ENCODE data around the gene PLA2G15. TPM values are rescaled to one million over a fixed set of nuclear protein-coding genes. Genes with fewer than 3 reads are reported as not detected.

PLA2G15 gene
- total and polyA plus RNA-seq, 2 of the 13 experiments (the other 11 are each of a cell fraction or from before 2014, with no cell fraction given) = 14.4 to 23.7 TPM

DNA sequence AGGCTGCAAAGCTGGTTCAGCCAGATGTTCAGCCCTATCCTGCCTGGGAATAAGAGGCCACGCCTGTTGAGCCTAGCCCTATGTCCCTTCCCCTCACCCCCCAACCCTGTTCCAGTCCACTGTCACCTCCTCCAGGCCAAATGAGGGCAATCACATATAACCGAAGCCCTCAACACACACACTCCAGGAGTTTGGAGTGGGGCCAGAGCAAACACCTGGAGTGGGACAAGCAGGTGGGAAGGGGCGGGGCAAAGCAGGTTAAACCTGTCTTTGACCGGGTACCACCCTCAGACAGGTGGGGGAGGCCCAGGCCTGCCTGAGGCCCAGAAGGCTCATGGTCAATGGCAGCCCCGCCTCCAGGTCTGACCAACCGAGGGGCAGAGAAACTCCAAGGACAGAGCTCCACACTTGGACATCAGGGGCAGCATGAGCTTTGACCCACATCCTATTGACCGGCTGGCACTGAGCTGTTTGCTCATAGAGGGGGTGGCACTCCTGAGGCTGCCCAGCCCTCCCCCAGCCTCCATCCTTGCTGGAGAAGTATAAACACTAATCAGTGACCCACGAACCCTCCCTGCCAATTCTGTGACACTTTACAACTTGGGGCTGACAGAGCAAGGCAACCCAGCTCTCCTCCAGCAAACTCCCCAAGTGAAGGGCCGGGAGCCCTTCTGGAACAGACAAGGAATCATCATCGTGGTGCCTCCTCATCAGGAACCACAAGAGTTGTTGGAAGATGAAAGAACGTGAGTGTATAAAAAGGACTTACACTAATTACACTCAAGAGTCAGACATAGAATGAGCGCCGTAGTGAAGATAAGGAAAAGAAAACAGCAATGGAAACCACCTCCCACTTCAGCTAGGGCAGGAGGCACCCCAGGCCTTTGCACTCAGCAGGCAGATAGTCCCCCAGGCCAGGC lies 10.7 kb upstream of the PLA2G15 start (continued):
- TF ChIP-seq, protein P1, sequence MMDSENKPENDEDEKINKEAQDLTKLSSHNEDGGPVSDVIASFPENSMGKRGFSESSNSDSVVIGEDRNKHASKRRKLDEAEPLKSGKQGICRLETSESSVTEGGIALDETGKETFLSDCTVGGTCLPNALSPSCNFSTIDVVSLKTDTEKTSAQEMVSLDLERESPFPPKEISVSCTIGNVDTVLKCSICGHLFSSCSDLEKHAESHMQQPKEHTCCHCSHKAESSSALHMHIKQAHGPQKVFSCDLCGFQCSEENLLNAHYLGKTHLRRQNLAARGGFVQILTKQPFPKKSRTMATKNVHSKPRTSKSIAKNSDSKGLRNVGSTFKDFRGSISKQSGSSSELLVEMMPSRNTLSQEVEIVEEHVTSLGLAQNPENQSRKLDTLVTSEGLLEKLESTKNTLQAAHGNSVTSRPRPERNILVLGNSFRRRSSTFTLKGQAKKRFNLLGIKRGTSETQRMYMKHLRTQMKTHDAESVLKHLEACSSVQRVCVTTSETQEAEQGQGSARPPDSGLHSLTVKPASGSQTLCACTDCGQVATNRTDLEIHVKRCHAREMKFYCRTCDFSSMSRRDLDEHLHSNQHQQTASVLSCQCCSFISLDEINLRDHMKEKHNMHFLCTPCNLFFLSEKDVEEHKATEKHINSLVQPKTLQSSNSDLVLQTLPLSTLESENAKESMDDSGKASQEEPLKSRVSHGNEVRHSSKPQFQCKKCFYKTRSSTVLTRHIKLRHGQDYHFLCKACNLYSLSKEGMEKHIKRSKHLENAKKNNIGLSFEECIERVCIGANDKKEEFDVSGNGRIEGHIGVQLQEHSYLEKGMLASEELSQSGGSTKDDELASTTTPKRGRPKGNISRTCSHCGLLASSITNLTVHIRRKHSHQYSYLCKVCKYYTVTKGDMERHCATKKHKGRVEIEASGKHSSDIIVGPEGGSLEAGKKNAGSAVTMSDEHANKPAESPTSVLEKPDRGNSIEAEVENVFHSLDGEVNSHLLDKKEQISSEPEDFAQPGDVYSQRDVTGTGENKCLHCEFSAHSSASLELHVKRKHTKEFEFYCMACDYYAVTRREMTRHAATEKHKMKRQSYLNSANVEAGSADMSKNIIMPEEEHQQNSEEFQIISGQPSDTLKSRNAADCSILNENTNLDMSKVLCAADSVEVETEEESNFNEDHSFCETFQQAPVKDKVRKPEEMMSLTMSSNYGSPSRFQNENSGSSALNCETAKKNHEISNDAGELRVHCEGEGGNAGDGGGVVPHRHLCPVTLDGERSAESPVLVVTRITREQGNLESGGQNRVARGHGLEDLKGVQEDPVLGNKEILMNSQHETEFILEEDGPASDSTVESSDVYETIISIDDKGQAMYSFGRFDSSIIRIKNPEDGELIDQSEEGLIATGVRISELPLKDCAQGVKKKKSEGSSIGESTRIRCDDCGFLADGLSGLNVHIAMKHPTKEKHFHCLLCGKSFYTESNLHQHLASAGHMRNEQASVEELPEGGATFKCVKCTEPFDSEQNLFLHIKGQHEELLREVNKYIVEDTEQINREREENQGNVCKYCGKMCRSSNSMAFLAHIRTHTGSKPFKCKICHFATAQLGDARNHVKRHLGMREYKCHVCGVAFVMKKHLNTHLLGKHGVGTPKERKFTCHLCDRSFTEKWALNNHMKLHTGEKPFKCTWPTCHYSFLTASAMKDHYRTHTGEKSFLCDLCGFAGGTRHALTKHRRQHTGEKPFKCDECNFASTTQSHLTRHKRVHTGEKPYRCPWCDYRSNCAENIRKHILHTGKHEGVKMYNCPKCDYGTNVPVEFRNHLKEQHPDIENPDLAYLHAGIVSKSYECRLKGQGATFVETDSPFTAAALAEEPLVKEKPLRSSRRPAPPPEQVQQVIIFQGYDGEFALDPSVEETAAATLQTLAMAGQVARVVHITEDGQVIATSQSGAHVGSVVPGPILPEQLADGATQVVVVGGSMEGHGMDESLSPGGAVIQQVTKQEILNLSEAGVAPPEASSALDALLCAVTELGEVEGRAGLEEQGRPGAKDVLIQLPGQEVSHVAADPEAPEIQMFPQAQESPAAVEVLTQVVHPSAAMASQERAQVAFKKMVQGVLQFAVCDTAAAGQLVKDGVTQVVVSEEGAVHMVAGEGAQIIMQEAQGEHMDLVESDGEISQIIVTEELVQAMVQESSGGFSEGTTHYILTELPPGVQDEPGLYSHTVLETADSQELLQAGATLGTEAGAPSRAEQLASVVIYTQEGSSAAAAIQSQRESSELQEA (CRISPR knock-in tag; IDR thresholded peaks at IDR 0.05; ENCODE audit: not compliant biosample characterization) = peak; percentile 78
- TF ChIP-seq, protein P2, sequence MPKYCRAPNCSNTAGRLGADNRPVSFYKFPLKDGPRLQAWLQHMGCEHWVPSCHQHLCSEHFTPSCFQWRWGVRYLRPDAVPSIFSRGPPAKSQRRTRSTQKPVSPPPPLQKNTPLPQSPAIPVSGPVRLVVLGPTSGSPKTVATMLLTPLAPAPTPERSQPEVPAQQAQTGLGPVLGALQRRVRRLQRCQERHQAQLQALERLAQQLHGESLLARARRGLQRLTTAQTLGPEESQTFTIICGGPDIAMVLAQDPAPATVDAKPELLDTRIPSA (CRISPR knock-in tag; IDR thresholded peaks at IDR 0.05; ENCODE audit: borderline replicate concordance) = no peak; the same call in 1 of the 2 replicates
- TF ChIP-seq MIER3 (CRISPR knock-in tag; IDR thresholded peaks at IDR 0.05; ENCODE audit: borderline replicate concordance) = peak; percentile 37; the same call in 1 of the 2 replicates
- TF ChIP-seq FIP1L1 (IDR thresholded peaks at IDR 0.05; ENCODE audit: borderline replicate concordance, insufficient read depth, low read depth, low read length) = no peak
- TF ChIP-seq, protein P3, sequence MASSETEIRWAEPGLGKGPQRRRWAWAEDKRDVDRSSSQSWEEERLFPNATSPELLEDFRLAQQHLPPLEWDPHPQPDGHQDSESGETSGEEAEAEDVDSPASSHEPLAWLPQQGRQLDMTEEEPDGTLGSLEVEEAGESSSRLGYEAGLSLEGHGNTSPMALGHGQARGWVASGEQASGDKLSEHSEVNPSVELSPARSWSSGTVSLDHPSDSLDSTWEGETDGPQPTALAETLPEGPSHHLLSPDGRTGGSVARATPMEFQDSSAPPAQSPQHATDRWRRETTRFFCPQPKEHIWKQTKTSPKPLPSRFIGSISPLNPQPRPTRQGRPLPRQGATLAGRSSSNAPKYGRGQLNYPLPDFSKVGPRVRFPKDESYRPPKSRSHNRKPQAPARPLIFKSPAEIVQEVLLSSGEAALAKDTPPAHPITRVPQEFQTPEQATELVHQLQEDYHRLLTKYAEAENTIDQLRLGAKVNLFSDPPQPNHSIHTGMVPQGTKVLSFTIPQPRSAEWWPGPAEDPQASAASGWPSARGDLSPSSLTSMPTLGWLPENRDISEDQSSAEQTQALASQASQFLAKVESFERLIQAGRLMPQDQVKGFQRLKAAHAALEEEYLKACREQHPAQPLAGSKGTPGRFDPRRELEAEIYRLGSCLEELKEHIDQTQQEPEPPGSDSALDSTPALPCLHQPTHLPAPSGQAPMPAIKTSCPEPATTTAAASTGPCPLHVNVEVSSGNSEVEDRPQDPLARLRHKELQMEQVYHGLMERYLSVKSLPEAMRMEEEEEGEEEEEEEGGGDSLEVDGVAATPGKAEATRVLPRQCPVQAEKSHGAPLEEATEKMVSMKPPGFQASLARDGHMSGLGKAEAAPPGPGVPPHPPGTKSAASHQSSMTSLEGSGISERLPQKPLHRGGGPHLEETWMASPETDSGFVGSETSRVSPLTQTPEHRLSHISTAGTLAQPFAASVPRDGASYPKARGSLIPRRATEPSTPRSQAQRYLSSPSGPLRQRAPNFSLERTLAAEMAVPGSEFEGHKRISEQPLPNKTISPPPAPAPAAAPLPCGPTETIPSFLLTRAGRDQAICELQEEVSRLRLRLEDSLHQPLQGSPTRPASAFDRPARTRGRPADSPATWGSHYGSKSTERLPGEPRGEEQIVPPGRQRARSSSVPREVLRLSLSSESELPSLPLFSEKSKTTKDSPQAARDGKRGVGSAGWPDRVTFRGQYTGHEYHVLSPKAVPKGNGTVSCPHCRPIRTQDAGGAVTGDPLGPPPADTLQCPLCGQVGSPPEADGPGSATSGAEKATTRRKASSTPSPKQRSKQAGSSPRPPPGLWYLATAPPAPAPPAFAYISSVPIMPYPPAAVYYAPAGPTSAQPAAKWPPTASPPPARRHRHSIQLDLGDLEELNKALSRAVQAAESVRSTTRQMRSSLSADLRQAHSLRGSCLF (CRISPR knock-in tag; IDR thresholded peaks at IDR 0.05; ENCODE audit: borderline replicate concordance) = no peak
- no peak for TF ChIP-seq KDM1A (CRISPR knock-in tag; IDR thresholded peaks at IDR 0.05)
- peak; percentile 85 for TF ChIP-seq TBL1XR1 (IDR thresholded peaks at IDR 0.05; ENCODE audit: borderline replicate concordance, low read length, partially characterized antibody)
- TF ChIP-seq MIER2 (CRISPR knock-in tag; IDR thresholded peaks at IDR 0.05) = no peak
- TF ChIP-seq ZFP36 (IDR thresholded peaks at IDR 0.05; ENCODE audit: borderline replicate concordance, low read depth, low read length, partially characterized antibody) = no peak
- no peak for TF ChIP-seq ZFP90 (CRISPR knock-in tag; IDR thresholded peaks at IDR 0.05; ENCODE audit: borderline replicate concordance)

Measured in HepG2 (cell line).